Hematopoietic multipotent progenitor cell treated with erythropoietin and hydrocortisone succinate and interleukin-3 and kit ligand, for 4 days (in vitro differentiated cells): ENCODE results near the gene CYTH2.
"Not testable (repeated sequence)": the region's sequence is repeated elsewhere in the genome, so short reads cannot be mapped to it uniquely, and the experiment has no call there.

Source experiments
- DNase-seq: peaks from one replicate; pipeline ENCODE4 v3.0.0-alpha.2; 2015

Gene CYTH2

GRCh38 chr19:48478339-48479256 lies 9.4 kb downstream of the CYTH2 start:
- DNase-seq: no peak

DNA sequence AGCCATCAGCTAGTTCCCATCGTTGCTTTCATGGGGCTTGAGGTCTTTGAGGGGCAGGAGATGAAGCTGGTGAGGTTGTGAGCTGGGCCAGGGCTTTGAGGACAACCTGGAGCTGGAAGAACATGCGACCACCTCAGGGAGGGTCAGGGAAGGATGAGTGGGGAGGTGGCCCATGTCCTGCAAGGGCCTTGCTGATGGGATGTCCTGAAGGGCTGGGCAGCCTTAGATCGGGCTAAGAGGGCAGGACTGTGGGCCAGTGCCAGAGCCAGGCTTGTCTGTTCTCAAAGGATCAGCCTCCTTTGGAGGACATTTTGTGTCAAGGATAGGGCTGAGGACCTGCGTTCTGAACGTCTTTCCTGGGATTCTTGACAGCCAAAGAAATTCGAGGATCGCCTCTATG lies 10.5 kb downstream of the CYTH2 start:
- DNase-seq: no peak

GRCh38 chr19:48480183-48480557 lies 11.0 kb downstream of the CYTH2 start:
- peak; percentile 76 for DNase-seq

GRCh38 chr19:48480558-48481500 lies 11.7 kb downstream of the CYTH2 start:
- DNase-seq: peak; percentile 67

DNA sequence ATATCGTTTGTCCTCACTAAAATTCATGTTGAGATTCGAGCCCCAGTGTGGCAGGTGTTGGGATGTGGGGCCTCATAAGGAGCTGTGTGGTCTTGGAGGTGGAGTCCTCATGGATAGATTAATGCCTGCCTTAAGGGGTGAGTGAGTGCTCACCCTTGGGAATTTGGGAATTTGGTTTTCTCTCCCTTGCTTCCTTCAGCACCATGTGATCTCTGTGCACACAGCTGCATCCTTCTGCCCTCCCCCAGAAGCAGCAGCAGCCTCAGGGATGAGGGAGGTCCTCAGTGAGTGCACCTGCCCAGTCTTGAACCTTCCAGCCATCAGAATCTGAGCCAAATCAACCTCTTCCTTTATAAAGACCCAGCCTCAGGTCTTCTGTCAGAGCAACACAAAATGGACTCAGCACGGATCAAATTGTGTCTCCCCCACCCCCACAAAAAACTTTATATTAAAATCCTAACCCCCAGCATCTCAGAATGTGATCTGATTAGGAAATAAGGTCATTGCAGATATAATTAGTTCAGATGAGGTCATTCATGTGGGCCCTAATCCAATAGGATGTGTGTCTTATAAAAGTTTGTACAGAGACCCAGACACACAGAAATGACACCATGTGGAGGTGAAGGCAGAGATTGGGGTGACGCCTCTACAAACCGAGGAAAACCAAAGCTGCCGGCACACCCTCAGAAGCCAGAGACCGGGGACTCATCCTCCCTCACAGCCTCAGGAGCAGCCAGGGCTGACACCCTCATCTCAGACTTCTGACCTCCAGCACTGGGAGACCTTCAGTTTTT lies 12.9 kb downstream of the CYTH2 start:
- no peak for DNase-seq

DNA sequence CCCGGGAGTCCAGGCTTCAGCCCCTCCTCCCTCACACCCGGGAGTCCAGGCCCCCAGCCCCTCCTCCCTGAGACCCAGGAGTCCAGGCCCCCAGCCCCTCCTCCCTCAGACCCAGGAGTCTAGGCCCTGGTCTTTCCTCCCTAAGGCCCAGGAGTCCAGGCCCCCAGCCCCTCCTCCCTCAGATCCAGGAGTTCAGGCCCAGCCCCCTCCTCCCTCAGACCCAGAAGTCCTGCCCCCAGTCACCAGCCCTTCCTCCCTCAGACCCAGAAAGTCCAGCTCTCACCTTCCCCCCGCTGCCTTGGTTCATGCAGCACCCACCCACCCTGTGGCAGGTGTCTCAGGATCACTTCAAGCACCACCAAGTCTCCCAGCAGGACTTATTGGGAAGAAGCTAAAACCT lies 14.1 kb downstream of the CYTH2 start:
- no peak for DNase-seq

DNA sequence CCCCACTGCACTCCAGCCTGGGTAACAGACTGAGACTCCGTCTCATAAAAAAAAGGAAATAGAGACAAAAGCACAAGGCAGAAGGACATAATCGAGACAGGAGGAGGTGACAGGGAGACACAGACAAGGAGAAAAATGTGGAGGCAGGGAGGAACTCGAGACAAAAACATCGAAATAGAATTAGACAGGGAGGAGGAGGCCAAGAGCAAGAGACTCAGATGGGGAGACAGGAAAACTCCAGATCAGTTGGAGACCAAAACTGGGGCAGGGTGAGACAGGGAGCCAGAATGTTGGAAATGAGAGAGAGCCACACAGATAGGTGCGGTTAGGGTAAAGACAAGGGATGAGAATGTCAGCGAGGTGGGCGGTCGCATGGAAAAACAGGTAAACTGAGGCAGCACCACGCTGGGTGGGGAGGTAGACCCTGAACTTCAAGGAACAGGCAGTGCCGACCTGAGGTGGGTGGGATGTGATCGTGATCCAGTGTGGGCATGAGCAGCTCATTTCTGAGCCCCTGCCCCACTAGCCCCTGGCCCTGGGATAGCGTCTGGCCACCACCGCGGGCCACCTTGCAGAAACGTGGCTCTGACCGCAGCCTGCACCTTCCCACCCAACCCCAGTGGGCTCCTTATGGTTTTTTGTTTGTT lies 15.2 kb downstream of the CYTH2 start:
- DNase-seq: no peak

- DNase-seq: no peak
Observed at GRCh38 chr19:48484931-48485612, 15.9 kb downstream of the CYTH2 start.

GRCh38 chr19:48486706-48487105 lies 17.5 kb downstream of the CYTH2 start:
- not testable (repeated sequence) for DNase-seq

DNA sequence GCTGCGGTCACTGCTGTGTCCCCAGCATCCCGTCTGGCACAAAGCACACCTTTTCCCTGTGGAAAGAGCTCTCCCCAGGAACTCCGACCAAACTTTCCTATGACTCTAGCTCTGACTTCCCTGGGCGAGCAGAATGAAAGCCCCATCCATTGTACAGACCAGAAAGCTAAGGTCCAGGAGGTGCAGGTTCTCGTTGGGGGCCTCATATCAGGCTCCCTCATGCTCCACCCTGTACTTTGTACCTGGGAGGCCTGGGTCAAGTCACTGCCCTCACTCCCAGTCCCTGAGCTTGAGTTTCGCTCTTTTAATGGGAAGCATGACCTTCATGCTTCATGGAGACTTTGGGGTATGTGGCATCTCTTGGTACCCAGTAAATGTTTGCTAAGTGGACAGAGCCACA lies 18.4 kb downstream of the CYTH2 start:
- no peak for DNase-seq

DNA sequence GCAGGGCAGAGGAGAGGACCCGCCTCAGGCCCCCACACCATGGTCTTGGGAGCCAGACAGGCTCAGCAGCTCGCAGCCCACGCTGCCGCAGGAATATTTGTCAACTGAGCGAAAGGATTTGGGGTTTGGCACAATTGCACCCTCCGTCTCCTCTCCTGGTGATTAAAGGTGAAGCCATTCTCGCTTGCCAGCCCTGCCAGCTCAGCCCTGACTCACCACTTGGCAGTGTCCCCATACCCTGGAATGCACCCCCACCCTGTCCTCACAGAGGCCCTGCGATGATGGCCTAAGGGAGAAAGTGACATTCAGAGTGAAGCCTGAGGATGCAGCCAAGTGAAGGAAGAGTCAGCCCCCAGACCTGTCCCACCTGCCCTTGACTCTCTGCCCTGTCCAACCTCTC lies 18.8 kb downstream of the CYTH2 start:
- no peak for DNase-seq

DNA sequence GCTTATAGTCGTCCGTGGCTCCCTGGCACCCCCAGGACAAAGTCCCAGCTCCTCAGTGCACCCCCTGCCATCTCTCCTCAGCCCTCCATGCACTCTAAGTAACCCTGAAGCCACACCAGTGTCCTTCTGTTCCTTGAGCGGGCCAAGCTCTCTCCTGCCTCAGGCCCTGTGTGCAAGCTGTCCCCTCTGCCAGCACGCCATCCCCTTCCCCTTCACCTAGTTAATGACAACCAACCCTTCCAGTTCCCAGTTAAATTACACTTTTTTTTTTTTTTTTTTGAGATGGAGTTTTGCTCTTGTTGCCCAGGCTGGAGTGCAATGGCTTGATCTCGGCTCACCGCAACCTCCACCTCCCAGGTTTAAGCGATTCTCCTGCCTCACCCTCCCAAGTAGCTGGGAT lies 19.3 kb downstream of the CYTH2 start:
- not testable (repeated sequence) for DNase-seq

DNA sequence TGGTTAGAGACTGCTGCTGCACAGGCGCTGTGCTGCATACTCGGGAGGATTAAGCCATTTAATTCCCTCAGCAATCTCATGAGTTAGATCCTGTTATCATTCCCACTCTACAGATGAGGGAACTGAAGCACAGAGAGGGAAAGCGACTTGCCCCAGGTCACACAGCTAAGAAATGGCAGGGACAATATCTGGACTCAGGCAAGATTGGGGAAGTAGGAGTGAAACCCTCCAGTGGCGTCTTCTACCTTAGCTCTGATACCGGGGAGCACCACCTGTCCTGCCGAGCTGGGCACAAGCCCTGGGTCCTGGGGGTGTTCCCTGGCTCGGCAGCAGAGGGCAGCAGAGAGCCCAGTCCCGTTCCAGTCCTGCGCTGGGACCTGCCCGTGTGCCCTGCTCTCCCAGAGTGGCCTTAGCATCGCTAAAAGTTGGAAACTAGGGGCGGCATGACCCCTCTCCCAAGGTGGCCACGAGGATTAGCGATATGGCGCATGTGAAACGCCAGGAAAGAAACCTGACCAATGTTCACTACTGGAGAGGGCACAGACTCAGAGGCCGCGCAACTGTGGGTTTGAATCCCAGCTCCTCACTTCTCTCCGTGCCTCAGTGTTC lies 20.5 kb downstream of the CYTH2 start:
- DNase-seq: peak; percentile 82

GRCh38 chr19:48490981-48491792 lies 22.0 kb downstream of the CYTH2 start:
- DNase-seq: peak; percentile 75

- no peak for DNase-seq
Observed at GRCh38 chr19:48491793-48492123, 22.6 kb downstream of the CYTH2 start.

- DNase-seq: peak; percentile 99
Observed at GRCh38 chr19:48492925-48493717, 24.0 kb downstream of the CYTH2 start.

DNA sequence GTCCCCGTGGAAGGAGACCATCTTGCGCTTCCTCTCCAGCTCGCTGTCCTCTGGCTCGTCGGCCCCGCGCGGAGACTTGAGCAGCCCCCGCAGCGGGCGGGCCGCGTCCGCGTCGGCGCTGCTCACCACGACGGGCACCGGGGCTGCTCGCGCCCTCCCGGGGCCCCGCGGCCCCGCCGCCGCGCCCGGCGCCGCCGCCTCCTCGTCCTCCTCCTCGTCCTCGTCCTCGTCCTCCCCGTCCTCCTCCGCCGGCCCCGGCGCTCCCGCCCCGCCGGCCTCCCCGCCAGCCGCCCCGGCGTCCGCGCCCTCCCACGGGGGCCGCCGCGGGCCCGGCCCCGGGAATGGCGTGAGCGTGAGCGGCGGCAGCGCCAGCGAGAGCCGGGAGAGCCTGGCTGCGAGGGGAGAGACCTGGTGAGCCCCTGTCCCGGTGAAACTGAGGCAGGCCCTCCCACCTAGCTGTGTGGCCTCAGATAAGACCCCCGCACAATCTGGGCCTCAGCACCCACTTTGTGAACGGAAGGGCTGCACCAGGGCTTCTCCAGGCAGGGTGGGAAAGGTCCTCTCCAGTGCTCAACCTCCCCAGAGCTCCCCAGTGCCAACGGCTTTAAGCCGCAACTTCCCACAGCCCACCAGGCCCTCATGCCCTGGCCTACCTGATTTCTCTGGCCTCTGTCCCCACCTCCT lies 24.7 kb downstream of the CYTH2 start:
- no peak for DNase-seq

GRCh38 chr19:48495396-48495795 lies 26.2 kb downstream of the CYTH2 start:
- peak; percentile 75 for DNase-seq
